ENCODE measurements around the gene TFAP2C. TPM values are rescaled to one million over a fixed set of nuclear protein-coding genes. Genes with fewer than 3 reads are reported as not detected.

The TFAP2C gene
- total RNA-seq, 1 experiment from 2014 or later = 6.9 TPM

- TF ChIP-seq EZH2 (IDR thresholded peaks at IDR 0.05) (no peak), ZFX (IDR thresholded peaks at IDR 0.05) (no peak), REST (IDR thresholded peaks at IDR 0.05; ENCODE audit: low read depth) (no peak), SRF (IDR thresholded peaks at IDR 0.05; ENCODE audit: low read depth) (no peak), ZBTB33 (IDR thresholded peaks at IDR 0.05; ENCODE audit: extremely low read depth, insufficient replicate concordance, low read length) (no peak), YY1 (IDR thresholded peaks at IDR 0.05; ENCODE audit: extremely low read depth, insufficient replicate concordance, low read depth, low read length) (no peak), TCF7L2 (IDR thresholded peaks at IDR 0.05; ENCODE audit: borderline replicate concordance, extremely low read depth, insufficient read depth, insufficient read length) (no peak), RAD21 (IDR thresholded peaks at IDR 0.05; ENCODE audit: low read depth) (no peak), POLR2AphosphoS5 (IDR thresholded peaks at IDR 0.05; ENCODE audit: low read depth, low read length) (no peak), CEBPB (IDR thresholded peaks at IDR 0.05; ENCODE audit: low read depth) (no peak), ELF1 (IDR thresholded peaks at IDR 0.05; ENCODE audit: borderline replicate concordance, low read depth) (no peak)
- no peaks in the 10 kb centered on the region for H3K79me2 ChIP-seq (ENCODE audit: insufficient read depth, low read length)
- no peak overlapping the region for H3K27ac ChIP-seq (ENCODE audit: low read depth, low read length)
- no peak overlapping the region for H3K4me3 ChIP-seq (replicated peaks in 1 of 2; ENCODE audit: low read depth in 1 of 2, low read length in 2 of 2)
- DNase-seq (ENCODE audit: low read depth, low spot score) (no peak), ATAC-seq (no peak)
- H3K4me2 ChIP-seq (ENCODE audit: low read length) = no peak overlapping the region
- H4K20me1 ChIP-seq (ENCODE audit: insufficient read depth) = no peaks in the 10 kb centered on the region
- intact Hi-C loops (cut with micrococcal nuclease) = no loop called here
- H3K27me3 ChIP-seq (ENCODE audit: insufficient read depth, low read length) = no peaks in the 10 kb centered on the region
- ChIA-PET RAD21 (ENCODE audit: low non-redundant PET in 1 of 2, low total read pairs in 2 of 2, uncharacterized antibody in 2 of 2, unreplicated experiment in 2 of 2) (no interaction called here), POLR2A (no interaction called here), CTCF (no interaction called here)
- H3K9ac ChIP-seq (ENCODE audit: low read length) = no peak overlapping the region
- no peaks in the 10 kb centered on the region for H3K9me2 ChIP-seq (ENCODE audit: insufficient read depth)
- H3K4me1 ChIP-seq (ENCODE audit: control insufficient read depth in 1 of 2, insufficient read depth in 2 of 2, low read length in 2 of 2) = no peaks in the 10 kb centered on the region; a peak in 1 of 4 replicates
- no peak overlapping the region for H2AFZ ChIP-seq (ENCODE audit: low read depth, low read length, poor library complexity, severe bottlenecking)
- H3K36me3 ChIP-seq (ENCODE audit: control insufficient read depth in 1 of 2, insufficient read depth in 2 of 2, low read length in 2 of 2) = no peaks in the 10 kb centered on the region
- BruUV-seq (replicated peaks) = no TSS peak
- no peaks in the 10 kb centered on the region for H3K9me3 ChIP-seq (ENCODE audit: control insufficient read depth in 1 of 2, insufficient read depth in 1 of 2, low read depth in 1 of 2, low read length in 2 of 2)
Observed at GRCh38 chr20:56656632-56657031, 27.5 kb downstream of the TFAP2C start.
